SU-DHL-6 (cell line): ENCODE data around the gene DPH1.

Experiments used
- H2AFZ ChIP-seq: fragments of 200-600 bp; sonication (generic); 2 replicates; pipeline ENCODE4 v1.6.1; 2014; ENCODE audit warnings: low read depth, mild to moderate bottlenecking, moderate library complexity, mixed read lengths, antibody characterized with exemption, low read length; ENCODE audit not compliant: severe bottlenecking
- H3F3A ChIP-seq: fragments of 200-600 bp; shearing (Covaris generic); 2 replicates; pipeline ENCODE4 v1.6.0; 2016; ENCODE audit warnings: antibody characterized with exemption, mild to moderate bottlenecking; ENCODE audit not compliant: insufficient read depth
- H3K27ac ChIP-seq: fragments of 200-600 bp; sonication (generic); 2 replicates; pipeline ENCODE4 v1.5.1; 2016; ENCODE audit warnings: low read depth, mild to moderate bottlenecking, low read length, moderate library complexity, mixed read lengths
- H3K27me3 ChIP-seq: fragments of 200-600 bp; sonication (generic), shearing (Covaris generic); 2 replicates; pipeline ENCODE4 v1.6.0; 2014; ENCODE audit warnings: mild to moderate bottlenecking, low read length
- H3K36me3 ChIP-seq: fragments of 200-600 bp; sonication (generic); 2 replicates; pipeline ENCODE4 v1.6.1; 2014; ENCODE audit warnings: mild to moderate bottlenecking, low read length, mixed read lengths
- H3K4me2 ChIP-seq: fragments of 300-600, 200-600 bp; shearing (Covaris generic), sonication (generic); 2 replicates; pipeline ENCODE4 v1.6.0; 2014; ENCODE audit warnings: low read length, low read depth, mild to moderate bottlenecking; ENCODE audit not compliant: poor library complexity, severe bottlenecking
- H3K4me3 ChIP-seq: fragments of 200-600 bp; sonication (generic); 2 replicates; pipeline ENCODE4 v1.5.1; 2014; ENCODE audit warnings: antibody characterized with exemption, low read length, mild to moderate bottlenecking, mixed read lengths; ENCODE audit not compliant: insufficient read depth, poor library complexity, severe bottlenecking
- H3K79me2 ChIP-seq: fragments of 200-600 bp; sonication (generic); 2 replicates; pipeline ENCODE4 v1.6.1; 2014; ENCODE audit warnings: mild to moderate bottlenecking, low read length, moderate library complexity; ENCODE audit not compliant: insufficient read depth
- H3K9ac ChIP-seq: fragments of 200-600 bp; sonication (generic); 2 replicates; pipeline ENCODE4 v1.7.0; 2014; ENCODE audit warnings: mild to moderate bottlenecking, low read length
- H3K9me2 ChIP-seq: fragments of 200-600 bp; sonication (generic); replicated peaks from 2 replicates; pipeline ENCODE4 v1.6.1; 2014; ENCODE audit warnings: low read length; ENCODE audit not compliant: insufficient read depth
- H3K9me3 ChIP-seq: fragments of 200-600 bp; sonication (generic); 2 replicates; pipeline ENCODE4 v1.6.1; 2014; ENCODE audit warnings: low read length, mixed read lengths; ENCODE audit not compliant: insufficient read depth
- H4K20me1 ChIP-seq: fragments of 200-600 bp; sonication (generic); 2 replicates; pipeline ENCODE4 v1.6.1; 2014; ENCODE audit warnings: low read depth, mild to moderate bottlenecking, antibody characterized with exemption, low read length, moderate library complexity, mixed read lengths
- CTCF ChIP-seq: fragments of 200-600 bp; sonication (generic); IDR thresholded peaks from one replicate; pipeline ENCODE4 v1.5.1; 2017; ENCODE audit warnings: antibody characterized with exemption, mild to moderate bottlenecking, low read length, moderate library complexity; ENCODE audit not compliant: insufficient read depth, poor library complexity, severe bottlenecking
- EZH2phosphoT487 ChIP-seq: fragments of 200-600 bp; sonication (generic), shearing (Covaris generic); conservative IDR thresholded peaks from 2 replicates; pipeline ENCODE4 v1.6.1; 2018; ENCODE audit warnings: mild to moderate bottlenecking, antibody characterized with exemption, low read length, moderate library complexity, mixed read lengths

Gene DPH1

GRCh38 chr17:2020721-2021120, 9.2 kb upstream of the DPH1 start:
- Histone ChIP-seq H3K79me2 (no peaks in the 10 kb centered on the region), H3K9me2 (no peaks in the 10 kb centered on the region), H3K9me3 (no peaks in the 10 kb centered on the region), H3F3A (no peaks in the 10 kb centered on the region), H3K27me3 (no peaks in the 10 kb centered on the region), H3K36me3 (no peaks in the 10 kb centered on the region), H3K27ac (no peak overlapping the region), H3K4me2 (no peak overlapping the region), H3K4me3 (no peak overlapping the region), H3K9ac (no peak overlapping the region), H2AFZ (no peak overlapping the region), H4K20me1 (no peaks in the 10 kb centered on the region)
- no peak for TF ChIP-seq EZH2phosphoT487
- no peak for TF ChIP-seq CTCF

- Histone ChIP-seq H3K4me2 (no peak overlapping the region), H2AFZ (no peak overlapping the region), H3K9me3 (no peaks in the 10 kb centered on the region), H3K79me2 (no peaks in the 10 kb centered on the region), H3K27ac (no peak overlapping the region), H3K27me3 (no peaks in the 10 kb centered on the region), H4K20me1 (no peaks in the 10 kb centered on the region), H3K9ac (no peak overlapping the region), H3K4me3 (no peak overlapping the region), H3K36me3 (no peaks in the 10 kb centered on the region), H3F3A (no peaks in the 10 kb centered on the region), H3K9me2 (no peaks in the 10 kb centered on the region)
- TF ChIP-seq CTCF (no peak), EZH2phosphoT487 (no peak)
Observed at GRCh38 chr17:2022647-2023240, 7.2 kb upstream of the DPH1 start.

- Histone ChIP-seq H3F3A (no peaks in the 10 kb centered on the region), H3K27me3 (no peaks in the 10 kb centered on the region), H3K36me3 (no peaks in the 10 kb centered on the region), H2AFZ (no peak overlapping the region), H3K79me2 (no peaks in the 10 kb centered on the region), H3K4me3 (no peak overlapping the region), H3K9me2 (no peaks in the 10 kb centered on the region), H3K9ac (no peak overlapping the region), H3K4me2 (no peak overlapping the region), H4K20me1 (no peaks in the 10 kb centered on the region), H3K27ac (no peak overlapping the region), H3K9me3 (no peaks in the 10 kb centered on the region)
- TF ChIP-seq EZH2phosphoT487: no peak
- TF ChIP-seq CTCF: no peak
Observed at GRCh38 chr17:2023256-2023655, 6.7 kb upstream of the DPH1 start.
